Mesenchymal stem cell (in vitro differentiated cells and primary cell): ENCODE results near the gene ACYP2.
"Not testable (repeated sequence)": the region's sequence is repeated elsewhere in the genome, so short reads cannot be mapped to it uniquely, and the experiment has no call there.

Experiments
- DNase-seq: peaks from one replicate; pipeline ENCODE4 v3.0.0-alpha.2; 2013
- H2AFZ ChIP-seq: one replicate; pipeline ENCODE4 v1.6.1; 2013; ENCODE audit warnings: low read depth, mild to moderate bottlenecking, control low read depth, inconsistent platforms, low read length, moderate library complexity
- H2AK5ac ChIP-seq: 2 replicates; pipeline ENCODE4 v1.6.1; 2013; ENCODE audit warnings: low read length, moderate library complexity, mild to moderate bottlenecking, inconsistent platforms; ENCODE audit not compliant: severe bottlenecking
- H2BK120ac ChIP-seq: one replicate; pipeline ENCODE4 v1.6.1; 2013; ENCODE audit warnings: low read depth, mild to moderate bottlenecking, inconsistent platforms, low read length, moderate library complexity
- H2BK12ac ChIP-seq, 2 experiments: one replicate each; pipeline ENCODE4 v1.6.1; 2013; ENCODE audit warnings: inconsistent platforms in 2 of 2, low read length in 2 of 2, mild to moderate bottlenecking in 2 of 2, moderate library complexity in 2 of 2, control low read depth in 1 of 2
- H2BK15ac ChIP-seq: one replicate; pipeline ENCODE4 v1.6.1; 2013; ENCODE audit warnings: mild to moderate bottlenecking, low read depth, inconsistent platforms; ENCODE audit not compliant: poor library complexity, severe bottlenecking
- H2BK5ac ChIP-seq: 2 replicates; pipeline ENCODE4 v1.6.1; 2013; ENCODE audit warnings: low read depth, mild to moderate bottlenecking, low read length, control low read depth, inconsistent platforms; ENCODE audit not compliant: poor library complexity, severe bottlenecking
- H3K14ac ChIP-seq, 2 experiments: one replicate each; pipeline ENCODE4 v1.6.1; 2013; ENCODE audit warnings: inconsistent platforms in 2 of 2, low read length in 2 of 2, control low read depth in 1 of 2, mild to moderate bottlenecking in 1 of 2, moderate library complexity in 1 of 2
- H3K18ac ChIP-seq, 2 experiments: one replicate each; pipeline ENCODE4 v1.6.1; 2013; ENCODE audit warnings: inconsistent platforms in 2 of 2, low read length in 2 of 2, control low read depth in 1 of 2, low read depth in 1 of 2, mild to moderate bottlenecking in 1 of 2
- H3K23ac ChIP-seq, 2 experiments: one replicate each; pipeline ENCODE4 v1.6.1; 2013; ENCODE audit warnings: inconsistent platforms in 2 of 2, low read length in 2 of 2, mild to moderate bottlenecking in 2 of 2, moderate library complexity in 2 of 2, control low read depth in 1 of 2
- H3K27ac ChIP-seq: 2 replicates; pipeline ENCODE4 v1.5.1; 2013; ENCODE audit warnings: mild to moderate bottlenecking, moderate library complexity, low read length, control low read depth, inconsistent platforms; ENCODE audit not compliant: poor library complexity, severe bottlenecking
- H3K27me3 ChIP-seq, 2 experiments: 2 replicates each; pipeline versions ENCODE4 v1.6.1 to v1.7.0; 2013; ENCODE audit warnings: low read length in 2 of 2, mild to moderate bottlenecking in 2 of 2, moderate library complexity in 2 of 2, control low read depth in 1 of 2, inconsistent platforms in 1 of 2; ENCODE audit not compliant: control insufficient read depth in 1 of 2, insufficient read depth in 1 of 2
- H3K36me3 ChIP-seq, 2 experiments: 2 replicates each; pipeline versions ENCODE4 v1.6.1 to v1.7.0; 2013; ENCODE audit warnings: low read length in 2 of 2, control low read depth in 1 of 2, inconsistent platforms in 1 of 2, low read depth in 1 of 2, mild to moderate bottlenecking in 1 of 2; ENCODE audit not compliant: insufficient read depth in 2 of 2, control insufficient read depth in 1 of 2
- H3K4ac ChIP-seq, 2 experiments: one replicate each; pipeline ENCODE4 v1.6.1; 2013; ENCODE audit warnings: inconsistent platforms in 2 of 2, low read length in 2 of 2, mild to moderate bottlenecking in 2 of 2, moderate library complexity in 2 of 2, control low read depth in 1 of 2, low read depth in 1 of 2
- H3K4me1 ChIP-seq: 2 replicates; pipeline ENCODE4 v1.6.1; 2013; ENCODE audit warnings: low read depth, low read length, control low read depth; ENCODE audit not compliant: control insufficient read depth, insufficient read depth
- H3K4me2 ChIP-seq: 2 replicates; pipeline ENCODE4 v1.6.1; 2013; ENCODE audit warnings: low read length, mild to moderate bottlenecking, inconsistent platforms; ENCODE audit not compliant: poor library complexity, severe bottlenecking
- H3K4me3 ChIP-seq, 2 experiments: 2 replicates each; pipeline versions ENCODE4 v1.5.1 to v1.7.0; 2013; ENCODE audit warnings: low read length in 2 of 2, mild to moderate bottlenecking in 2 of 2, control low read depth in 1 of 2, low read depth in 1 of 2; ENCODE audit not compliant: insufficient read depth in 1 of 2
- H3K79me1 ChIP-seq: replicated peaks from 2 replicates; pipeline ENCODE4 v1.6.1; 2013; ENCODE audit warnings: mild to moderate bottlenecking, control low read depth, low read length, inconsistent platforms; ENCODE audit not compliant: poor library complexity, severe bottlenecking
- H3K9ac ChIP-seq: 2 replicates; pipeline ENCODE4 v1.7.0; 2013; ENCODE audit warnings: mild to moderate bottlenecking, low read length, moderate library complexity
- H3K9me3 ChIP-seq: 2 replicates; pipeline ENCODE4 v1.7.0; 2013; ENCODE audit warnings: mild to moderate bottlenecking, low read length; ENCODE audit not compliant: control insufficient read depth
- H4K8ac ChIP-seq: one replicate; pipeline ENCODE4 v1.6.1; 2013; ENCODE audit warnings: inconsistent platforms, mild to moderate bottlenecking, low read length, moderate library complexity
- H4K91ac ChIP-seq: one replicate; pipeline ENCODE4 v1.6.1; 2013; ENCODE audit warnings: mild to moderate bottlenecking, low read length, inconsistent platforms
- WGBS: methylation state at CpG from one replicate; pipeline ENCODE4 v1.1.7; 2013; ENCODE audit warnings: mixed read lengths; 5-methylcytosine and 5-hydroxymethylcytosine counted together

Gene ACYP2

GRCh38 chr2:54294665-54295064 is 179.2 kb downstream of the ACYP2 start:
- H3K4me1 ChIP-seq, H3K4me2 ChIP-seq, H3K18ac ChIP-seq, H2AK5ac ChIP-seq, H3K79me1 ChIP-seq, H3K9ac ChIP-seq, H2BK12ac ChIP-seq, H3K14ac ChIP-seq, H3K4ac ChIP-seq, DNase-seq, H2AFZ ChIP-seq, H2BK15ac ChIP-seq, H3K4me3 ChIP-seq, H3K23ac ChIP-seq, H4K8ac ChIP-seq, H2BK120ac ChIP-seq, H3K36me3 ChIP-seq, H3K9me3 ChIP-seq, H3K27me3 ChIP-seq, H4K91ac ChIP-seq, H3K27ac ChIP-seq, H2BK5ac ChIP-seq: not testable (repeated sequence)
- WGBS, result no CpG with 5 or more reads among the region's 2 CpGs

DNA sequence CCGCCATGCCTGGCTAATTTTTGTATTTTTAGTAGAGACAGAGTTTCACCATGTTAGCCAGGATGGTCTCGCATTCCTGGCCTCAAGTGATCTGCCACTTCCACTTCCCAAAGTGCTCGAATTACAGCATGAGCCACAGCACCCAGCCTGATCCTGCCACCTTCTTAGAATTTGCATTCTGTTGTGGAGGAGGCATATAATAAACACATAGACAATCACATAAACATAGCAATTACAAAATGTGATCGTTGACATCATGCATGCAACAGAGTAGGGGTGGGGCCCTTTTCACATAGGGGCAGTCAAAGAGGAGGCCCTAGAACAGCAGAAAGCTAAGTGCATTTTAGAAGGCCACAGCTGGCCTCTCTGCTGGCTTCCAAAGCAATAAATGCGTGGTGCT is 180.5 kb downstream of the ACYP2 start:
- H2BK15ac ChIP-seq, result no peak overlapping the region
- no peak overlapping the region for H4K8ac ChIP-seq
- H3K36me3 ChIP-seq, result no peaks in the 10 kb centered on the region
- H3K4me1 ChIP-seq, result peaks cover 5% of the 10 kb centered on the region
- H3K23ac ChIP-seq, result no peak overlapping the region
- H3K18ac ChIP-seq, result no peak overlapping the region
- peak overlapping the region; percentile 42 for H3K27ac ChIP-seq
- H2BK12ac ChIP-seq, result no peak overlapping the region
- no peaks in the 10 kb centered on the region for H3K9me3 ChIP-seq
- H2BK5ac ChIP-seq, result no peak overlapping the region
- no peak overlapping the region for H3K4me2 ChIP-seq
- H4K91ac ChIP-seq, result no peak overlapping the region
- DNase-seq, result peak; percentile 28
- no peak overlapping the region for H2AK5ac ChIP-seq
- WGBS, result 66% methylated on average over 4 of the region's 5 CpGs
- no peak overlapping the region for H3K9ac ChIP-seq
- H3K4me3 ChIP-seq, result no peak overlapping the region
- no peak overlapping the region for H2BK120ac ChIP-seq
- no peak overlapping the region for H3K4ac ChIP-seq
- peak overlapping the region in 1 of 2 experiments; percentile 94 for H3K14ac ChIP-seq
- no peaks in the 10 kb centered on the region for H3K79me1 ChIP-seq
- no peak overlapping the region for H2AFZ ChIP-seq
- no peaks in the 10 kb centered on the region for H3K27me3 ChIP-seq

- Histone ChIP-seq H4K91ac (no peak overlapping the region), H3K9me3 (no peaks in the 10 kb centered on the region), H2AK5ac (no peak overlapping the region), H3K27me3 (no peaks in the 10 kb centered on the region), H3K4ac (no peak overlapping the region), H3K23ac (no peak overlapping the region), H3K4me1 (peaks cover 5% of the 10 kb centered on the region), H2BK15ac (no peak overlapping the region), H3K36me3 (no peaks in the 10 kb centered on the region), H2AFZ (no peak overlapping the region), H3K18ac (peak overlapping the region in 1 of 2 experiments; percentile 24), H3K9ac (no peak overlapping the region), H2BK5ac (no peak overlapping the region), H3K14ac (no peak overlapping the region), H3K27ac (no peak overlapping the region), H2BK12ac (peak overlapping the region in 1 of 2 experiments; percentile 42), H2BK120ac (no peak overlapping the region), H4K8ac (no peak overlapping the region), H3K79me1 (no peaks in the 10 kb centered on the region), H3K4me2 (no peak overlapping the region), H3K4me3 (no peak overlapping the region)
- WGBS, result 96% methylated on average over 5 of the region's 5 CpGs
- DNase-seq, result no peak
Measured at GRCh38 chr2:54298514-54298913, 183.1 kb downstream of the ACYP2 start.

DNA sequence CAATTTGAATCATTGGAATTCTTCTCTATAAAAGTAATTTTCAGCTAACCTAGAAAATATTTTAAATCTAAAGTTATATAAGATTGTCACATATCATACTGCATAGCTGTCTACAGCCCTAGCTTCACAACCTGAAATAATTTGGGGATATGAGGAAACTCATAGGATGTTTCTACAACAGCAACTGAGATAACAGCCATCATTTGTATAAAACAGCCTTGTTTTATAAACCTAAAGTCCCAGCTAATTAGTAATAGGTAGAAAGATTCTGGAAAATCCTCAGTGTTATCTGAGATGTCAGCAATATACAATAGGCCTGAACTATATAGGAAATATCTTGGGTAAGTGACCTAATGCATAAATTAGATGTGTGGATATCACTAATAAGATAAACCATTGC is 188.2 kb downstream of the ACYP2 start:
- Histone ChIP-seq H3K9ac (no peak overlapping the region), H3K18ac (no peak overlapping the region), H3K4me1 (peaks cover 3% of the 10 kb centered on the region), H3K23ac (no peak overlapping the region), H4K8ac (no peak overlapping the region), H2AFZ (no peak overlapping the region), H3K36me3 (no peaks in the 10 kb centered on the region), H3K4ac (no peak overlapping the region), H3K9me3 (no peaks in the 10 kb centered on the region), H2BK12ac (no peak overlapping the region), H2AK5ac (no peak overlapping the region), H2BK120ac (no peak overlapping the region), H3K4me2 (no peak overlapping the region), H3K79me1 (no peaks in the 10 kb centered on the region), H4K91ac (no peak overlapping the region), H3K27ac (no peak overlapping the region), H3K14ac (no peak overlapping the region), H2BK5ac (no peak overlapping the region), H3K27me3 (no peaks in the 10 kb centered on the region), H2BK15ac (no peak overlapping the region), H3K4me3 (no peak overlapping the region)
- no peak for DNase-seq
